ENCODE measurements around the gene ERCC4.

- TF ChIP-seq POLR2A (IDR thresholded peaks at IDR 0.05) (no peak), CTCF (IDR thresholded peaks at IDR 0.05) (no peak)
These were observed 20.5 kb downstream of the ERCC4 start for GRCh38 chr16:13940397-13940933.
